Stromal cell of bone marrow (primary cell): Measurements from ENCODE around the gene PRKCE.
A peak's percentile ranks its signal among the peaks of the same experiment; 100 is the strongest.

Experiments
- DNase-seq: peaks from one replicate; pipeline ENCODE4 v3.0.0-alpha.2; 2012; ENCODE audit warnings: low read depth

The PRKCE gene

DNA sequence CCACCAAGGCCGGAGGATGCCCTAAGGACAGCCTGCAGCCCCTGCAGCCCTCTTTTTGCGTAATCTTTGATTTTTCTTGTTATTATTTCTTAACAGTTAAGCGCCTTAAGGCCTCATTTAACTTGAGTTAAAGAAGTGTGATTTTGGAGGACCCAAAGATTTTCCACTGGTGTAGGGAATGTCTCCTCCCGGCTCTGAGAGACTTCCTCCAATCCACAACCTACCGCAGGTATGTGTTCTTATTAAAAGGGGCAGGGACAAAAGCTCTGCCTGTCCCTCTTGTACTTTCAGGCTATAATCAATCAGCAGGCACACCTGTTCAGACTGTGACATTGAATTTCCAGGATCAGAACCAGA lies 285.1 kb downstream of the PRKCE start:
- DNase-seq = no peak

DNA sequence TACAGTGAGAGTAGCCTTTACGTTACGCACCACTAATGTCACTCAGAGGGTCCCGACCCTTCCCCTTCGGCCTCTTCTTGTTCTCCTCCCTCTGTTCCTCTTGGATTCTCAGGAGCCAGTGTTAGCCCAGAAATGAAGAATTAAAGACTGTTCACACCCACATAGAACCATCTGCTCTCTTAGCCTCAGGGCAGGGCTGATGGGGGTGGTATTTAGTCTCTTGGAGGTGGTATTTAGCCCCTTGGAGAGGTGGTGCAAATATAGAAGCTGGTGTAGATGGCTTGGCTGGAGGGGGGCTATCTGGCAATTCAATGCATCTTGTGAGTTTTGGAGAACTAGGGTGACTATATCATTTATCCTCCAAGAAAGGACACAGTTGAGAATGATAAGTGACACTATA lies 286.5 kb downstream of the PRKCE start:
- no peak for DNase-seq

DNA sequence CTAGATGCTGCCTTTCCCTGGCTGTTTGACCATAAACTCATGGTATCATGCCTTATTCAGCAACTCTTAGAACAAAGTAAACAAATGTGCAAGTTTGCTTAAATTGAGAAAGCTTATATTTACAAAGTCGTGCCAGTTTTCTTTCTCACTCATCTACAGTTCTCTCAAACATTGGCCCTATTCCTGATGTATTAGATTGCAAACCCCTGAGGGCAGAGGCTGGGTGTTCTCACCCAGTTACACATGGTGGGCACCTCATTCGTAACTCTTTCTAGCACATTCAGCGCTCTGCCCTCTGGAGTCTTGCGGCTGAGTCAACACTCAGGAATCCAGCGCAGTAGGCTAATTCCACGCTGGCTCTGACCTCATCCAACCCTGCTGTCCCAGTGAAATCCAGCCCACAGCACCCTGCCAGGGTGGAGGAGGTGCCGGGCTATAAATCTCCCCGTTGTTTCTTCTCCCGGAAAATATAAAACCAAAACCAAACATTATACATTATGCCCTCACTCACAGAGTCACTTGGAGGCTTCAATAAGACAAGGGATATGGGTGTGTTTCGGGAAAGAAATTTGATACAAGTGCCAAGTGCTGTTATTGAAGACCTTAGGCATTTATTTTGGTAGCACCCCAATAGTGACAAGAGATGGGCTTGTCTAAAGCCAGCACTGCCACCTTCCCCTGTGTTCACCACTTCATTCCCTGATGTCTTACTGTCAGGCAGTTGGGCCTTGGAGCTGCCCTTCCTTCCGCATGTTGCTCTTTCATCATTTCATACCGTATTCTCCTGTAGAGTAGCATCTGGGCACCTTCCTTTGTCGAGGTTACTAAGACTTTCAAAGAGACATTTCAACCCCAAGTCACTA lies 287.4 kb downstream of the PRKCE start:
- peak; percentile 93 for DNase-seq

DNA sequence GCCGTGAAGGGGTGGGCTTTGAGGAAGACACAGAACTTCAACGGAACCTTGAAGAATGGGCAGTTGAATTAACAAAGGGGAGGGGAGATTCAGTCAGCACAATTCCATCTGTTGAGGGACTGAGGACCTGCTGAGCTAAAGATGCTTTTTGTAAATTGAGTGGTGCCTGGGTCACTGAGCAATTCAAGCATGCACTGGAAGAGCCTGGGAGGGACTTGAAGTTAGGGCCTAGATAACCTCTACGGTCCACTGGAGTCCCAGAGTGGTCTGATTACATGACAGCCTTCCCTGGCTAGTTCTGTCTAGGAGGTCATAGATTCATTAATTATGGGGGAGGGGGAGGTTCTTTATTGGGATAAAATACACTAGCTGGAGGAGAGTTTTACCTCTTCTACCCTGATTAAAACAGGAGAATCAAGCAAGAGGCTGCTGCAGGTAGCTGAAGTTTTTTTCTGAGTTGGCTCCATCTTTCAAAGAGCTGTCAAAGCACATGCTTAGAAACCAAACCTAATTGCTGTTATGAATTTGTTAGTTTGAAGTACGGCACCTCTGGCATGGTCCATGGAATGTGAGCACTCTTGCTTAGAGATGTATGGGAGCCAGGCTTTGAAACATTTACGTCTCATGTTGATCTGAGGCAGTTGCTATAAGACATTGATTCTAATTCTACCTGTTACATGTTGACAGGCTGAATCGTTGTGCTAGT lies 290.2 kb downstream of the PRKCE start:
- no peak for DNase-seq

DNA sequence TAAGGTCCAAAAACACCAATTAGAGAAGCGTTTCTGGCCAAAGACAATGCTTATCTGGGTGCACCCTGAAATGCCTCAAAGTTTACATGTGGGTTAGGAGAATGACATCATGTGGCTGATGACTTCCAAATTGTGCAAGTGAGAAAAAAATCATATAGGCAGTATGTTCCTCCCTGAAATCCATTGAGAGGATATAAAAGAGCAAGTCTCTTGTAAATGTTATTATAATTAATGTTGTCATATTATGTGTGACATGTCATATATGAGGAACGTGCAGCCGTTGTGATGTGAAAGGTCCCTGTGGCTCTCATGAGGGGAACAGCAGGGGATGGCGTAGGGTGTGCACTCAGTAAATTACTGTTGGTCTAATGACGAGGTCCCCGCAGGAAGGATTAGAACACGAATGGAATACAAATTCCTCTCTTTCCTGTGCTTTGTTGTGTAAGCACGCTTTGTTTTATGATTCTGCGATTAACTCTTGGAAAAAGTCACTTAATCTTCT lies 290.8 kb downstream of the PRKCE start:
- no peak for DNase-seq

DNA sequence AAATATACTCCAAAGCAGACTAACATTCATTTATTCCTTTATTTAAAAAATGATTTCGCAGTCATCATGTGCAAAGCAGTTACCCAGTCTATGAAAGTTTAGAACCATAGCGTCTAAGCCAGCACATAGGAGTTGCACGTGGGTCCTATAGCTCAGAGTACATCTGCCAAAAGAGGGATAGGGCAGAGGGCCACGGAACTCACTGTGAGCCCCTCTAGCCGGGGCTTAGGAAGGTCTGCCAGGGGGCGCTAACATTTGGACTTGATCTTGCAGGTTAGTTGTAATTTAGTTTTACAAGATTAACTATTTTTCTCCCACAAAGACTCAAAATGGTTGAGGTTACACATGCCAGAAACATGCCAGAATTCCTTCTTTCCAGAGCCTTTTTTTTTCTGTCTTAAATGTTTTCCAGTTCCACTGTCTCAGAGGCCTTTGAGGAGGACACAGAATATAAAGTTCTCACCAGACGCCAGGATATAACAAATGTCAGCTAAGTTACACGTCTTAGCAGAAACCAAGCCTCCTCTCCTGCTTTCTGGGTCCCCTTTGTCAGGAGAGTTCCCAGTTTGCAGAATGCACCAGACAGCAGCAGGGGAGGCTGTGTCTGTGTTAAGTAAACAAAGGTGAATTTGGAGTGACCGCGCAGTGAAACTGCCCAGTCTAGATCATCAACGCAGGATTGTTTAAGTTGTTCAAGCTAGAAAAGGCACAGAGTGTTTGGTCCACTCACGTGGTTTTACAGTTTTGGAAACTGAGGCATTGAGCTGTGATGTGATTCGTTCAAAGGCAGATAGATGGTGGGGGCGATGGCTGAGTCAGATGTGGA lies 292.0 kb downstream of the PRKCE start:
- no peak for DNase-seq

DNA sequence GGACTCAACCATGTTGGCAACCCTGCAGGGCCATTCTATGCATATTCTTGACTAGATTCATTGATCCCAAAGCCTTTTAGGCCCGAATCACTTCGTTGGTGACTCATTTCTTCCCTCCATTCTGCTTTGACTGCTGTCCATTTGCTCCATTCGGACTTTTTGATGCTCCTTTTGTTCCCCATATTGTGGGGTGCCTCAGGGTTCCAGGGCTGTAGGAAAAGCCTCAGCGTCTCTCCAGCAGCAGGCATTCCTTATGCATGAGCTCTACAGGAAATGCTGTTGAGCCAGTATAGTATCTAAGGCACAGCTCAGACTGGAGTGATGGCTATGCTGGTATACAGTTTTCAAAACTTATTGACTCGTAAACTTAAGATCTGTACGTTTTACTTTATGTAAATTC lies 292.6 kb downstream of the PRKCE start:
- peak; percentile 32 for DNase-seq

DNA sequence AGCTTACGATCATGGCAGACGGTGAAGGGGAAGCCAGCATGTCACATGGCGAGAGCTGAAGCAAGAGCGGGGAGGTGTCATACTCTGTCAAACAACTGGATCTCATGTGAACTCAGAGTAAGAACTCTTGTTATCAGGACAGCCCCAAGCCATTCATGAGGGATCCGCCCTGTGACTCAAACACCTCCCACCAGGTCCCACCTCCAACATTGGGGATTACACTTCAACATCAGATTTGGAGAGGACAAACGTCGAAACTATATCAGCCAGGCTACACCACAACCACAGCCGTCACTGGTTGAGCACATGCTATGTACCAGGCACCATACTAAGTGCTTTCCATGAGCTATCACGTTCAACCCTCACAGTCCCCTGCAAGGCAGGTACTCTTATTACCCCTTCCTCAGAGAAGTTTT lies 293.8 kb downstream of the PRKCE start:
- DNase-seq = no peak

DNA sequence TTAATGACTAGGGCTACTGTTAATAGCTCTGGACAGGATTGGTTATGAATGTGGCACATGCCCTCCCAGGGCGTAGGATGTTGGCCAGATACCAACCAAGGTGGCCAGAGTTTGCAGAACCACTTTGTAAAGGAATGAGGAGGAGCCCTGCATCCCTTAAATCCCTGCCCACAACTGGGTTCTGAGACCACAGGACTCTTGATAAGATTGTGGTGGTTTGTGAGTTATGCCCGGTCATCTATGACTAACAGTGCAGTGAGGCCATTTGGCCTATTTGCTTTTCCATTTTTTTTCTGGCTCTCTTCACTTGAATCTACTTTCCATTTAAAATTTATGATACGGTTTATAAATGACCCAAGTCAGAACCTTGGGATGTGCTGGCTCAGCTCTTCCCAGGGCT lies 294.5 kb downstream of the PRKCE start:
- DNase-seq = peak; percentile 60

DNA sequence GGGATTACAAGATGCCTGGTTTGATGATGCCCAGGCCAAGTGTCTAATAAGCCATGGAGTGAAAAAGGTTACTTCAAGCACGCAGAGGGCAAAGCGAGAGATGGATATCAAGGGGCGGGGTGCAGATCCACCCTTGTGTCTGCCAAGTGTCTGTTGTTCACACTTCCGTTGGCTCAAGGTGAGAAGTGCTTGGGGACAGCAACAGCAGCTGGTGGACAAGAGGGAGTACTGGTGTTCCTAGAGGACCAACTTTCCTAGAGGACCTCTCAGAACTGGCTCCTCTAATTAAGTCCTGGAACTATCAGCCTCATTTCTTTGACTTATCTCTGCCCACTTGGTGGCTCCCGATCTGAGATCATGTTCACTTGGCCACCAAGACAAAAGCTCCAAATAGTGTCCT lies 299.1 kb downstream of the PRKCE start:
- no peak for DNase-seq

DNA sequence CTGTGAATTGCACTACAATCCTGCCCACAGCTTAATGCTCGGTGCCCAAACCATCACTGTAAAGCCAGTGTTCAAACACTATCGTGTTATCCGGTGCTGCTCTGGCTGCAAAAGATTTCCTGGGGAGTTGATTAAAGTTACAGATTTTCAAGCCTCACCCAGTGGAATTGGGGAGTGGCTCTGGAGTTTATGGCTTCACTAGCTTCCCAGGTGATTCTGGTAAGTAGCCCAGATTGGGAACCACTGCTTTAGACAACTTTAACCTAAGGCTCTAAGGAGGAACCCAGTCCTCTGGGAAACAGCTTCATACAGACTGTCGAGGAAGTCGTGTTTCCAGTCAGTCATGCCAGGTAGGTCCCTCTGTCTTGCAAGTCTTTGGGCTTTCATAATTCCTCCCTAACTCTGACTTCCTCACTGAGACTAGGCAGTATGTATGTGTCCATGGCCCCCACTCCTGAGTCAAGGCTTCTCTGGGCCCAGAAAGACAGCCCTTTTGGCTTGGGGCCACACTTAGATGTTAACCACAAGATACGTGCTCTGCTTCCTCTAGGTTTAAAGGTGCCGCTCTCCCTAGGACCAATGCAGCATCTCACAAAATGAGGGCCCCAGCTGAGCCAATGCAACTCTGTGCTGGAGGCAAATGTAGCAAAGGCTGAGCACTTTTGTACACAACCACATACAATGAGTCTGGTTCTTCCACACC lies 299.7 kb downstream of the PRKCE start:
- no peak for DNase-seq

DNA sequence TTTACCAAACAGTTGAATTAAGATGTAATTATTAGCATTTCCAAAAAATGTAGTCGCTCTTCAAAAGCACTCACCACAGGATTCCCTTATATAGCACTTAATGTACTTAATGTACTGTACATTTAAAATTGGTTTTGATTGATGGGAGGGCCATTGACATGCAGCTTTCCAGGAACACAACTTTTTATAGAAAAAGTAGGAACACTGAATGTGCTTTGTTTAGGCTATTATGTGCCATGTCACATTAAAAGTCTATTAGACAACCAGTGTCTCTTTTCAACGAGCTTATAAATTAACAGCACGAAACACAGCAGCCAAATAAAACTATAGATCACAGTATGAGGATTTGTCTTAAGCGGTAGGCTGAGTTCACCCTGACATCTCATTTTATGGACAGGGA lies 301.1 kb downstream of the PRKCE start:
- DNase-seq = no peak

DNA sequence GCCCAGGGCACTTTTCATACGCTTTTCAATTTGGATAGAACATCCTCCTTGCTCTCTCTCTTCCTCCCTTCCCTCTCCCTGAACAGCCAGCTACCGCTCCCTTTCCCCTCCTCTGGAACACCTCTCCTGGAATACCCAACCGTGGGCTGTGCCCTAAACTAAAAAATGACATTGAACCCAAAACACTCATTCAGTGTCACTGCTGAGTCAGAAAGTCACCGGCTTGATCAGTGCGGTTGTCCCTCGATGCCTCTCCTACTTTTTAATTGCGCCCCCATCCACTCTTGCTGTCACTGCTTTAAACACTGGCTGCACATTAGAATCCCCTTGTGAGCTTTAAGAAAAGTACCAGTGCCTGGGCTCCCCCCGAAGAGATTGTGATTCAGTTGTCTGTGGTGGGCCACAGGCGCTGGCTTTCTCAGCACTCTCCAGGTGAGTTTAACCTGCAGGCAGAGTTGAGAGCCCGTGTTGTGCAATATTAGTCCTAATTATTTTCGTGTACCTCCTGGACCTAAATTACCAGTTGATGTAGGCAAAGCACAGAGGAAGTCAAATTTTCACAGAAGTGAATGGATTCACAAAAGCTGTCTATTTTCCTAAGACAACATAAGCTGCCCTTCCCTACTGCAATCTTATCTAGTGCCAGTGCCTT lies 302.0 kb downstream of the PRKCE start:
- DNase-seq = no peak

DNA sequence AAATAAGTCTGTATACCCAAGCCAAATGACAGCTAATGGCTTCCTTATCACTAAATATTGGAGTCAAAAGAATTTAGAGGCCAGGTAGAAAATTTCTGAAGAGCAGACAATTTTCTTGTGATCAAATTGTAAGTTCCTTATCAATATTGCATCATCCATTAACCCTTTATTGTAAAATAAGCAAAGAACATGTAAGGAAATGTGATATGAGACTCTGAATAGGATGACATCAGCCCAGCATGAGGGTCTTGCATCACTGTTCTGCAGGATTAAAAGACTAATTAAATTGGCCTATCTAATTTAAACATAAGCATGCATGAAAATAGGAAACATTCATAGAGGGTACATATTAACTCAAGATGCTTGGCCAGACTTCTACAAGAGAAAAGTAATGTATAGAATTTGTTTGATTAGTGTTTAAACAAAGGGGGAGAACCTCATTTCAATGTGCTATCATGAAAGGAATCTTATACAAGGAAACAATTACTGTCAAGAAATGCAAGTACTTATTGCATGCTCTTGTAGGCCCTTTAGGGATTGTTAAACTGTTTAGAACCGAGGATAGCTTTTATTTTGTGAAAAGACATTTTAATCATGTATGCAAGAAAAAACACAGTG lies 302.9 kb downstream of the PRKCE start:
- no peak for DNase-seq

DNA sequence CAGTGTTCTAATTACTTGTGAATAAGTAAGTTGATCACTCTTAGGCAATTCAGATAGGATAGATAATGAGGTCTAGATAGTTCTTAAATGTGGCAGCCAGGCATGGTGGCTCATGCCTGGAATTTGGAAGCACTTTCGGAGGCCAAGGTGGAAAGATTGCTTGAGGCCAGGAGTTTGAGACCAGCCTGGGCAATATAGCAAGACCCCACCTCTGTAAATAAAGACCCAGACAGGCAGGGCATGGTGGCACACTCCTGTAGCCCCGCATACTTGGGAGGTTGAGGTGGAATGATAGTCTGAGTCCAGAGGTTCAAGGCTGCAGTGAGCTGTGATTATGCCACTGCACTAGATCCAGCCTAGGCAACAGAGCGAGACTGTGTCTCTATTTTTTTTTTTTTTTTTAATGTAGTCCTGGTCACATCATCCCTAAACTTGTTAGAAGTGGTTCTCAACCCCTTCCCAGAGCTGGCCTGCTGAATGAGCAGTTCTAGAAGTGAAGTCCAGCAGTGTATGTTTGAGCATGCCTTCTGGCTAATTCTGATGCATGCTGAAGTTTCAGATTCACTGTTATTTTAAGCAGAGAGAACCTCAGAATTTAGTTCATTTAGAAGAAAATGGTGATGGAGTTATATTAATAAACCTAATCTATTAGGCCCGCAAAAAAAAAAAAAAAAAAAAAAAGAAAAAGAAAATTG lies 306.2 kb downstream of the PRKCE start:
- DNase-seq = no peak

DNA sequence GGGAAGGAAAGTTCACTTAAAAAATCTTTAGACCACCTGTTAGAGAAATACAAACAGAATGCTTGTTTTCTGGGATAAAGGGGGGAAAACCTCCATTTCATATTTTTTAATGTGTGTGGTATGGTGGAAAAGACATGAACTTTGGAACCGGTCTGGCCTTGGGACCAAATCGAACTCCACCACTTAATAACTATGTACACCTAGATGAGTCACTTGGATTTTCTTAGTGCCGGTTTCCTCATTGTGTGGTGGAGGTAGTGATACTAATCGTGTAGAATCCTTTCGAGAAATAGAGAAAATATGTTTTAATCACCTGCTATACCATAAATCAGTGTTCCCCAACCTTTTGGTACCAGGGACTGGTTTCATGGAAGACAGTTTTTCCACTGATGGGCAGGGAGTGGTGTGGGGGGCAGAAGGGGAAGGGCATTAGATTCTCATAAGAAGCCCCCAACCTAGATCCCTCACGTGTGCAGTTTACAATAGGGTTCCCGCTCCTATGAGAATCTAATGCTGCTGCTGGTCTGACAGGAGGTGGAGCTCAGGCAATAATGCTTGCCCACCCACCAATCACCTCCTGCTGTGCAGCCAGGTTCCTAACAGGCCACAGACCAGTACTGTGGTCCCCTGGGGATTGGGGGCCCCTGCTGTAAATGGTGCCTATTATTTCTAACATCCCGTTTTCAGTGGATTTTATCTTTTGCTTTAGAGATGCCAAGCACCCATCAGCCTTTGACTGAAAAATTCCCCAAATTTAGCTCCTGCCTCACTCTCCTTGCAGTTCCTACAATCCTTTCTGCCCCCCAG lies 308.8 kb downstream of the PRKCE start:
- DNase-seq = no peak

DNA sequence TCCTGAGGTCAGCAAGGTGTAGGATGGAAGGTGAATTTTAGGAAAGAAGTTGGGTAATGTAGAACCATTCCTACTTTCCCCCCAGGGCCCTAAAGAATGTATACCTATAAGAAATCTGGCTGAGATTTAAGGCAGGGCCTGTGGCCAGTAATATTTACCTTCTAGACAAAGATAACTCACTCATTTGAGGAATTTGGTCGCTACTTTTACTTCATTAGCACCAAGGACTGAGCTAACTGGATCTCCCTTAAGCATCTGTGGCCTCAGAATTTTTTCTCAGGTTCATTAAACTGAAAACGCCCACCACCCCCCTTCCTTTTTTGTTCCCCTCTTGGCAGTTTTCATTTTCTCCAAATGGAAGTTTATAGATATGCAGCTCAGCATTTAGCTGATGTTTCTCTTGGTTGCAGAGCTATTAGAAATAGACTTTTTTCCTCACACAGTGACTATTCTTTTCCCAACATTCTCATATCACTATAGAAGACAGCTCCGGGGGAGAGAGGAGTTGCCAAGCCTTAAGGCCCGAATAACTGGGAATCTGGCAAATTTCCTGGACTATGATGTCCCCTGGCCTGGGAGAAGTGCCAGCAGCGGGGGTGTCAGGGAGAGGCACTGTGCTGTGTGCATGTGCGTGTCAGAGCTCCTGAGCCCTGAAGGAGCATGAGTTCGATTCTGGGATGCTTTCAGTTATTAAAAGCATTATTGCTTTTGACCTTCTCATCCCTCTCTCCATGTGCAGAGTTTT lies 310.9 kb downstream of the PRKCE start:
- peak; percentile 72 for DNase-seq

DNA sequence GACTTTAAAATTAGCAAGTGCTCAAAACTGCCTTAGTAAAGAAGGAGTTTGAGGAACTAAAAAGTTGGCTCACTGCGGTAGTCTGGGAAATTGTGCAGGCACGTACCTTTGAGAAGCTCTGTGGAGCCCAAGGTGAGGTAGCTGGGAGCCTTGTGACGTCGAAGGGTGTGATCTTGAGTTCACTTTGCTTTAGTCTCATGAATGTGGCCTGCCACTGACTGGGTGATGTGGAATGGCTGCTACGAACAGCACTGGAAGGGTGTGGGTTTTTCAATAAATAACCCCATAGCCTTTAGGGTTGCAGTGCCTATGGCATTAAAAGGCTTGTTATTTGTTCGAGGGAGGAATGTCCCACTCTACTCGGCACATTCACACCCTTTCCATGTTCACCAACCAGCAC lies 312.3 kb downstream of the PRKCE start:
- no peak for DNase-seq
